Measurements from ENCODE around the gene ADD2.
"Not testable (repeated sequence)": the region's sequence is repeated elsewhere in the genome, so short reads cannot be mapped to it uniquely, and the experiment has no call there.

ADD2 gene

DNA sequence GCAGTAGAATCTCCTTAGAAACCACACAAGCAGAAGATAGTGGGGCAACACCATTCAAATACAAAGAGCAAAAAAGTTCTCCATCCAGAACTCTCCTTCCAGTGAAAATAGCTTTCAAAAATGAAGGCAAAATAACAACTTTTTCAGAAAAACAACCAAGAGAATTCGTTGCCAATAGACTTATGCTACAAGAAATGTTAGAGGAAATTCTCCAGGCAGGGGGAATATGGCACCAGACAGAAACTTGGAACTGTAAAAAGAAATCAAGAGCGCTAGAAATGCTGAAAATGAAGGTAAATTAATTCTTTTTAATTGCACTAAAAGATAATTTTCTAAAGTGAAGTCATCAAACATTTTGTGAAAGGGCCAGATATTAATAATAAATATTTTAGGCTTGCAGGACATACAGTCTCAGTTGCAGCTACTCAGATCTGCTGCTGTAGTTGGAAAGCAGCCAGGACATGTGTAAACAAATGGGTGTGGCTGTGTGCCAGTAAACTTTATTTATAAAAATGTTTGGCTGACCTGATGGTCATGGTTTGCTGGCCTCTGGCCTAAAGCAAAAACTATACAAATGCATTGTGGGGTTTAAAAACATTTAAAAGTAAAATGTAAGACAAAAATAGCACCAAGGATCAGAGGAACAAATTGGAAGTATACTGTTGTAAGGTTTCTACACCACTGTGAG is 140.6 kb downstream of the ADD2 start:
- no peak for DNase-seq (ENCODE audit: low read depth, low spot score)
- H3K4me3 ChIP-seq (ENCODE audit: low read length) = no peak overlapping the region

DNA sequence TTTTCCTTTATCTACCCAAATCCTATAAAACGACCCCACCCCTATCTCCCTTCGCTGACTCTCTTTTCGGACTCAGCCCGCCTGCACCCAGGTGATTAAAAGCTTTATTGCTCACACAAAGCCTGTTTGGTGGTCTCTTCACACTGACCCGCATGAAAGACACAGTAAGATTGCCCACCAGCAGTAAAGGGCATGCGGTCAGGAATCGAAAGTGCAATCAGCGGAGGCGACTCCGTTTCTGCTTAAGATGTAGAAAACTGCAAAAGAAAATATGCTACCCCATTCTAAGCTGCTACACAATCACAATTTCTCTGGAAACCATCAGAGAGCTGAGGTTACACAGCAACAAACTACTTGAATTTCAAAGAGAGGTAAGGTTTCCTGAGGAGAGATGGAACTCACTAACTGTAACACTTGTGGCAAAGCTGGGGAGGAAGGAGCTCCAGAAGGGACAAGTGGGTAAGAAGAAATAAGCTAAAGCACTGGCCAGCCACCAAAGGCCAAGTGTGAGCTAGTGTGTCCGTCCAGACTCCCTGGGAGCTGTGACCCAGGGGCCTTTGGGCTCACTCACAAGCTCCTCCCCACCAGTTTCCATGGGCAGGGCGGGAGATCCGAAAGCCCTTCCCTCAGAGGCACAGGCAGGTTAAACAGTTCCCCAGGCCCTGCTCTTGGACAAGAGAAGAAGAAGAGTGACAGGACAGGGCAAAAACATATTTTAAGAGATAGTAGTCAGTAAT is 141.6 kb downstream of the ADD2 start:
- no peak overlapping the region for H3K4me3 ChIP-seq (ENCODE audit: low read length)

DNA sequence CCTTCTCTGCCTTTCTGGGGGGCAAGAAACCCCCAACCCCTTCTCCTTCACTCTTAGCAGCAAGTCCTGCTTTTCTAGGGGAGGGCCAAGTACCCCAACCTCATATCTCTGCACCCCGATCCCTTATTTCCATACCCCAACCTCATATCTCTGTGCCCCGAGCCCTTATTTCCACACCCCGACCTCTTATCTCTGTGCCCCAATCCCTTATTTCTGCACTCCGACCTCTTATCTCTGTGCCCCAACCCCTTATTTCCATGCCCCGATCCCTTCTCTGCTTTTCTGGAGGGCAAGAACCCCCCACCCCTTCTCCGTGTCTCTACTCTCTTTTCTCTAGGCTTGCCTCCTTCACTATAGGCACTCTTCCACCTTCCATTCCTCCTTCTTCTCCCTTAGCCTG is 146.5 kb downstream of the ADD2 start:
- not testable (repeated sequence) for H3K4me3 ChIP-seq (ENCODE audit: low read length); DNase-seq (ENCODE audit: low read depth, low spot score)

More for the DNA sequence above, 141.6 kb downstream of the ADD2 start:
- DNase-seq (ENCODE audit: low read depth, low spot score) = no peak

DNA sequence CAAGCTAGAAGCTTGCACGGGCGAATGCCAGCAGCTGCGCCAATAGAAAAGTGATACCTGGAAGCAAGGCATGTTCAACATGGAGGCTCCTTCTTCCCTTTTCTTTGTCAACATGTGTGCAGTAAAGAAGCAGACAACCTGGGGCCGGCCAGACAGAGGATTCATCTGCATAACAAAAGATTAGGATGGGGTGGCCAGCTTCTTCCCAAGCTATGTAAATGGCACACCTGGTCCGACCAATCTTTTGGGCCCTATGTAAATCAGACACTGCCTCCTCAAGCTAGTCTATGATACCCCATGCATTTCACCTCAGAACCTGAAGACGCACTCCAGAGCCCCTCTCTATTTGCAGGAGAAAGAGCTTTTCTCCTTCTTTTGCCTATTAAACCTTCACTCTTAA is 148.0 kb downstream of the ADD2 start:
- H3K4me3 ChIP-seq (ENCODE audit: low read length) = no peak overlapping the region
- no peak for DNase-seq (ENCODE audit: low read depth, low spot score)

DNA sequence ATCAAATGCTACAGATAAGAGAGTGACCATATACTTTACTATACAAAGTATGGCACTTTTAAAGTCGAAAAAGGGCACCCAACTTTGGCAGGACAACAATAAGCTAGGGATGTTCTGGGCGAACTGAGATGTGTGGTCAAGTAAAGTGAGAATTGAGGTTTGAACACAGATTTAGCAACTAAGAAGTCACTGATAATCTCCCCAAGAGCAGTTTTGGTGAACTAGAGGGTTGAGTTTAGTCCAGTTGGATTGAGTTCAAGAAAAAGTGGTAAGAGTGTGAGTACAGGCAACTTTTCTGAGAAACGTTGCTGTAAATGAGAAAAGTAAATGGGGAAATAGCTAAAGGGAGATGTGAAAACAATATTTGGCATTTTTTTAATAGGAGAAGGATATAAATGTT is 148.8 kb downstream of the ADD2 start:
- DNase-seq (ENCODE audit: low read depth, low spot score) = no peak

DNA sequence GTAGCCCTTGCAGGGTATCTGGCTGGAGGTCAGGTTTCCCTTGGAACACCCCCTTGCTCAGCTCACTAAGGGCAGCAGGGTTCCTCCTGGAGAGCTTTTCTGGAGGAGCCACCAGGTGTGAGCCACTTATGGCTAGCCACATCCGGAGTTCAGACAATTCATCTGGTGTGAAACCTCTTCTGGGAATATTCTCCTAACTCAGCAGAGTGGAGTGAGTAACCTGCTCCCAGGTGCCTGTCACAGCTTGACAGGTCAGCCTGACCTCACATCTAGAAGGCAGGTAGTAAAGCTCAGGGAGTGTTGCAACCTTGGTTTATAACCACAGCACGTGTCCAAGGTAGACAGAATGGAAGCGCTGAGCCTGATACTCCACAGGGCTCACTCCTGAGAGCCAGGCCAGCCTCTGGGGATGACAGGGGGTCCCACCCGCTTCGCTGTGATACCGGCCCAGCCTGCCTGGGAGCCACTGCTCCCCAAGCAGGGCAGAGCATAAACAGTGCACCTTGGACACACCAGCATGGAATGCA is 151.8 kb downstream of the ADD2 start:
- no peak overlapping the region for H3K4me3 ChIP-seq (ENCODE audit: low read length)
- no peak for DNase-seq (ENCODE audit: low read depth, low spot score)

More for the DNA sequence above, 148.8 kb downstream of the ADD2 start:
- H3K4me3 ChIP-seq (ENCODE audit: low read length) = no peak overlapping the region

DNA sequence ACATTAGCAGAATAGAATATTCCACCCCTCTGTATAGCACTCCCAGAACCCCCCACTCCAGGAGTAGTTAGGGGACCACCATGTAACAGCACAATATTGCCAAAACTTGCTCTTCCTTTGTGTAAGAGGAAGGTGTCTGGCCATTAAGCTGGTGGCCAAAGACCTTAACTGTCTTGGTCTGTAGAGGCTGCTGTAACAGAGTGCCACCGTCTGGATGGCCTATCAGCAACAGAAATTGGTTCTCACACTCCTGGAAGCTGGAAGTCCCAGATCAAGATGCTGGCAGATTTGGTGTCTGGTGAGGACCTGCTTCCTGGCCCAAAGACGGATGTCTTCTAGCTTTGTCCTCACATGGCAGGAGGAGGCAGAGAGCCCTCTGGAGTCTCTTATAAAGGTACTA is 152.8 kb downstream of the ADD2 start:
- H3K4me3 ChIP-seq (ENCODE audit: low read length) = no peak overlapping the region
- DNase-seq (ENCODE audit: low read depth, low spot score) = no peak

DNA sequence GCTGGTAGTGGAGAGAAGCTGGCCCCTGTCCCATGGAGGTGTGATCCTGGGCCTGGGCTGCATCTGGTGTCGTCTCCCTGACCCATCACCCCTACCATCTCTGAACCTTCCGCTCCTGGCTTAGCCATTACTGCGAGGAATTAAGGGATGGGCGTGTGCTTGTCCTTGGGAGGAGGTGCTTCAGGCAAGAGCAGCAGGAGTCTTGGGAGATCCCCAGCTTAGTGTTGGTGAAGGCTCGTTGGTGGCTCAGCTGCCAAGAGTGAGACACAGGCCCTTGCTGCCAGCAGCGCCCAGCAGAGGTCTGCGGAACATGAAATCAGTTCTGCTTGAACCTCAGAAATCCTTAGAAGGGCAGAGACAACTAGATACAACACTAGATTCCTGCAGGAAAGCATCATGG is 154.5 kb downstream of the ADD2 start:
- H3K4me3 ChIP-seq (ENCODE audit: low read length) = no peak overlapping the region
- DNase-seq (ENCODE audit: low read depth, low spot score) = no peak

DNA sequence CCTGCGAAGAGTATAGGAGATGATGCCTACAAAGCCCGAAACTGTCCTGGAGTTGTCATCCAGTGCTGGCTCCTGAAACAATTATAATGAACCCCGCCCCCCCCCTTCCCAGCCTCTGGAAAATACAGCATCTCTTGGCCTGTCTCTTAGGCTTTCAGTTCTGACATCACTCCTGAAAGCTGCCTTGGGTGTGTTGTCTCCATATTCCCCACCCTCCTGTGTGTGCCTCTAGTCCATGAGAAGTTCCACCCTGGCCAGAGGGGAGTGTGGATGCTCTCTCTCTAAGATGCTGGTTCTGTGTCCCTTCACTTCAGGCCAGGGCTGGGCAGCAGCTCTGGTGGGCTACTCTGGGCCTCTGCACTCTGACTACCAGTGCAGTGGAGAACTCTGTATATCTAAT is 155.4 kb downstream of the ADD2 start:
- no peak for DNase-seq (ENCODE audit: low read depth, low spot score)
- H3K4me3 ChIP-seq (ENCODE audit: low read length) = no peak overlapping the region

DNA sequence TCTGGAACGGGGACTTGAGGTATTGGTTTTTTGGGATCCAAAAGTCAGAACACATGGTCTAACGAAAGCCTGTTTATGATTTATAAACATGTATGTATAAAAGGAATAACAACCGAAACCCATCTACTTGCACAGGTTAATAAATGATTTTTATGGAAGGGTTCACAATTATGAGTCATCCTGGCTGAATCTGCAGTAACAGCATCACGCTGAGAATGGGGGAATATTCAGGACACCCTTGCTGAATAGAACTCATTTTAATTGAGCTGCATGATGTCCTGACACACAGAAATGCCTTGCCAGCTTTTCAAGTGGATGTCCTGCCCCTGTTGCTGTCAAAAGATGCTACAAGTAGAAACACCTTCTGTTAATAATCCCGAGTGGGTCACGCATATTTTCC is 159.6 kb downstream of the ADD2 start:
- H3K4me3 ChIP-seq (ENCODE audit: low read length) = no peak overlapping the region
- no peak for DNase-seq (ENCODE audit: low read depth, low spot score)

DNA sequence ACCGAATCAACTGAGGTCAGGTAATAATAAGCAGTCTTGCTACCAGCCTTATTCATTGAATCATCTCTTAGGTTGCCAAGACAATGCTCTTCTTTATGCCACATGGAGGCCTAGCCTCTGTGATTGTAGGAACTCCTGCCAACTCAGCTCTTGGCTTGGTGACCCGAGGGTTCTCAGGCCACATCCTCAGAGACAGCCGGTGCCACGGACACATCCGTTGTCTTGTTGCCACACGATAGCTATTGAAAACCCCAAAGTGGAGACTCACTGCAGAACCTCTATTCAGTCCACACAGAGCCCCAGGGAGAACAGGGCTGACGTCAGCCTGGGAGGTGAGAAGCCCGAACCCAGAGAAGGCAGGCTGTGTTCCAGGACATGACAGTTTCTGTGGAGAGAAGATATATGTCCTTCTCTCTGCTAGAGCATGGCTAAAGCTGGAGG is 160.9 kb downstream of the ADD2 start:
- no peak overlapping the region for H3K4me3 ChIP-seq (ENCODE audit: low read length)
- DNase-seq (ENCODE audit: low read depth, low spot score) = no peak

All from Jurkat, Clone E6-1 (cell line).